Eye (tissue), 1 donor: ENCODE data around the gene BRD1.
A peak's percentile ranks its signal among the peaks of the same experiment; 100 is the strongest.
"Not testable (repeated sequence)": the region's sequence is repeated elsewhere in the genome, so short reads cannot be mapped to it uniquely, and the experiment has no call there.

ENCODE experiments used
- DNase-seq: peaks from one replicate; pipeline ENCODE4 v3.0.0-alpha.2; 2015

BRD1 gene

DNA sequence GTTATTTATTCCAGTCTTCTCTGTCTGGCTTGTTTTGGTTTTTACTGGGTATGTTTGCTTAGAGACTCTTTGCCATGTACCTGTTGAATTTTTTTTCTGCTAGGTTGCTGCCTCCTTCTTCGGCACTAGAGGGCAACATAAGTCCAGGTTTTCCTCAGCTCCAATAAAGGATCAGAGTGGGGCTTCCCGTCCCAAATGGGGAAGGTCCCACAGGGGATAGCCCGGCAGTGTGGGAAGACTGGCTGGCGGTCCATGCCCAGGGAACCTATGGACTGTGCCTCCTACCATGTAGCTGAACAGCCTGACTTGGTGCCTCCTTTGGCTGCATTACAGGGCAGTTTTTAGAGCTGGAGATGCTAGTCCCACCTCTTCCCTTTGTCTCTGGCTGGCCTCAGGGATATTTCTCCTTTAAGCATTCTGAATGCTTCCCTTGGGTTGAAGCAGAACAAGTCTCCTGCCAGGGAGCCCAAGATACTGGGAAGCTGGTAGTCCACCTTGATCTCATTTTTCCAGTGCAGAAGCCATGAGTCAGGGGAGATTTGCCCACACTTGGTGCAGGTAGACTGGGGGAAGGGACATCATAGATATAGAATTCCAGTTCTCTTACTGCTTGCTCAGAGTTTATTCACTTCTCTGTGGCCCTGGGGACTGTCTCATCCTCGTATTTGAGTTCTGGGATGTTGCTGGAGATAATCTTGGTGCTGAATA is 60.2 kb downstream of the BRD1 start:
- peak; percentile 76 for DNase-seq

DNA sequence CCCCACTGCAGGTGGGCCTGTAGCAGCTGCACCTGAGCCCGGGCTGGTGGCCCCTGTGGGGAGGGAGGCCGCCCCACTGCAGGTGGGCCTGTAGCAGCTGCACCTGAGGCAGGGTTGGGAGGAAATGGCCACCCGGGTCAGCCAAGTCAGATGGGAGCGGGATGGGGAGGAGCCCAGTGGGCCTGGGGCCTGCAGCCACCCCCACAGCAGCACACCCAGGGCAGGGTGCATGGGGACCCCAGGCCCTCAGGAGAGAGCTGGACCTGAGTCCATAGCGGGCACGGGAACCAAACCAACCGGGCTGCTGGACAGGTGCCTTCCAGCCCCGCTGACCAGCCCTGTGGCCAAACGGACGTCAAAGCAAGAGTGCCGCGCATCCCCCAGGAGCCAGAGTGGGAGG is 61.7 kb downstream of the BRD1 start:
- no peak for DNase-seq

DNA sequence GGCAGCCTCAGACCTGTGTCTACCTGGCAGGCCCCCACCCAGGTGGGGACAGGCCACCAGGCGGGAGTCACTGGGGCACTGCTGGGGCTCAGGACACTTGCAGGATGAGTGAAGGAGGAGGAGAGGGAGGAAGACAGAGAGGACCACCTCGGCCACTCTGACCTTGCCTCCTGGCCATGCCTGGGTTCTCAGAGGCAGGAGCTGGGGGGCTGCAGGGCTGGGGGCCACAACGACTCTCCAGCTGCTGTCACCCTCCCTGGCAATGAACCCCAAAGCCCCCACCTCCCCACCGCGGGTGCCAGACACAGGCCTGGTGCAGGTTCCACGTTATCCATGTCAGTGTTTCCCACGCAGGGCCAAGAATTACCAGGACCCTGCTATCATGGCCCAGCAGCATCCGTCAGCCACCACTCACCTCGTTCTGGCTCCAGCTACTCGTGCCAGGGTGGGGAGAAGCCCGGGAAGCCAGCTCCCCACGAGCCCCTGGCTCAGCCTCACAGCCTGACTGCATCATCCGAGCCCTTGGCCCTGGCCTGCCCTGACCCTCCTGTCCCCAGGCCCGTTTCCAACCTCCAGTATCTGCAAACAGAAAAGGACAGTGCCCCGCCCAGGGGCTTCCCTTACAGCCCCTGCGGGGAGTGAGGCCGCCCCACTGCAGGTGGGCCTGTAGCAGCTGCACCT is 62.4 kb downstream of the BRD1 start:
- no peak for DNase-seq

DNA sequence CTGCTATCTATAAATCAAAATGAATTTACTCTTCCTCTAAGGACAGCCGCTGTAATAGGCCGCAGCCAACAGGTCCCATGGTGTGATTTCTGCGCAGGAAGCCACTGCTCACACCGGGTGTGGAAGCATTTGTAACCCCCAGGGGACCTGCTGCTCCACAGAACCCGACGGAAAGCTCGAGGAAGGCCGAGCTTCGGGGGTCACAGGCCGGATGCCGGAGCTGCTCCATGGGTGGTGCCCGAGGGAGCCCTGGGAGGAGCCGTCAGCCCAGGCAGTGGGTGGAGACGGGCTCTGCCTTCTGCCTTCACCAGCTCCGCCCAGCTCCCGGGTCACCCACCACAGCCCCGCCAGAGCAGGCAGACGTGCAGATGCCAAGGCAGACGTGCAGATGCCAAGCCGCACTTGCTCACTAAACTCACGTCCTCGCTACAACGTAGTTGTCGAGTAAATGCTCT is 63.5 kb downstream of the BRD1 start:
- no peak for DNase-seq

DNA sequence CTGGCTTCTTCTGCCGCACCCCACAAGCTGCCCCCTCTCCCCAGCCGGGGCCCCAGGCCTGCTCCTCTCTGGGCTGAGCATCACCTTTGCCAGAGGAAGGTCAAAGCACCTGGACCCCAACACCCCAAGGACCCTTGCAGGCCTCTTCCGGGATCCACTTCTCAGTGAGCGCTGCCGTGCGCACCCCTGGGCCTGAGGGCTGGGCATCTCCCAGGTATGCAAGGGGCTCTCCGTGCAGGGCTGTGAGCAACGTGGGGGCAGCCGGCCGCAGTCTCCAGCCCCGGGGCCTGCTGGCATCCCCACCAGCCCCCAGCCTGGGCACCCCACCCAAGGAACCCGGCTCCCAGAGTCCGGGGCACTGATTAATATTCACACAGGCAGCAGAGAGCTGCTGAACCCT is 64.0 kb downstream of the BRD1 start:
- no peak for DNase-seq

DNA sequence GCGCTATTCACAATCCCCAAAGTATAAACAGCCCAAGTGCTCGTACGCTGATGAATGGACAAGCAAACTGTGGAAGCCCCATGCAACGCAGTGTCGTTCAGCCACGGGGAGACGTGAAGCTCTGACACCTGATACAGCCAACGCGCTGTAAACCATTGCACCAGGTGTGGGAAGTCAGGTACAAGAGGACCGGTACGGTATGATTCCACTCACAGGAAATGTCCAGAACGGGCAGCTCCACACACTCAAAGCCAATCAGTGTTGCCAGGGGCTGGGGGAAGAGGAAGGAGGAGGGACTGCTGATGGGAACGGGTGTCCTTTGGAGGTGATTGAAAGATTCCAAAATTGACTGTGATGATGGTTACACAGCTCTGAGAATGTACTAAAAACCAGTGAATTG is 64.5 kb downstream of the BRD1 start:
- no peak for DNase-seq

DNA sequence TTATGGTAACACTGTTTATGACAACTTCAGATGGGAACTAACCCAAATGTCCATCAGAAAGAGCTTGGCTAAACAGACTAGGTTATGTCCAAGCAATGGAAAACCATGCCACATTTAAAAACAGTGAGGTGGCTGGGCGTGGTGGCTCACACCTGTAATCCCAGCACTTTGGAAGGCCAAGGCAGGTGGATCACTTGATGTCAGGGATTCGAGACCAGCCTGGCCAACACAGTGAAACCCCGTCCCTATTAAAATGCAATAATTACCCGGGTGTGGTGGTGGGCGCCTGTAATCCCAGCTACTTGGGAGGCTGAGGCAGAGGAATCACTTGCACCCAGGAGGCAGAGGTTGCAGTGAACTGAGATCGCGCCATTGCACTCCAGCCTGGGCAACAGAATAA is 65.1 kb downstream of the BRD1 start:
- not testable (repeated sequence) for DNase-seq

DNA sequence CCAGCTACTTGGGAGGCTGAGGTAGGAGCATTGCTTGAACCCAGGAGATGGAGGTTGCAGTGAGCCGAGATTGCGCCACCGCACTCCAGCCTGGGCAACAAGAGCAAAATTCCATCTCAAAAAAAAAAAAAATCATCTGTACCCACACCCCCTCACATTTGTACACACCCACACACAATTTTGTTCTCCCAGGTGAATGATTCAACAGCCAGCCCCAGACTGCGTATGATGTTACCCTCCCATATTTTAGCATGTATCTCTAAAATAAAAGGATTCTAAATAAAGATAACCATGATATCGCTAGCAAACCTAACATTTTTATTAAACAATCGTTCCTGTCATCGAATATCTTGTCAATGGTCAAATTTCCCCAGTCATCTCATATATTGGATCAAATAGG is 65.8 kb downstream of the BRD1 start:
- DNase-seq, result no peak

DNA sequence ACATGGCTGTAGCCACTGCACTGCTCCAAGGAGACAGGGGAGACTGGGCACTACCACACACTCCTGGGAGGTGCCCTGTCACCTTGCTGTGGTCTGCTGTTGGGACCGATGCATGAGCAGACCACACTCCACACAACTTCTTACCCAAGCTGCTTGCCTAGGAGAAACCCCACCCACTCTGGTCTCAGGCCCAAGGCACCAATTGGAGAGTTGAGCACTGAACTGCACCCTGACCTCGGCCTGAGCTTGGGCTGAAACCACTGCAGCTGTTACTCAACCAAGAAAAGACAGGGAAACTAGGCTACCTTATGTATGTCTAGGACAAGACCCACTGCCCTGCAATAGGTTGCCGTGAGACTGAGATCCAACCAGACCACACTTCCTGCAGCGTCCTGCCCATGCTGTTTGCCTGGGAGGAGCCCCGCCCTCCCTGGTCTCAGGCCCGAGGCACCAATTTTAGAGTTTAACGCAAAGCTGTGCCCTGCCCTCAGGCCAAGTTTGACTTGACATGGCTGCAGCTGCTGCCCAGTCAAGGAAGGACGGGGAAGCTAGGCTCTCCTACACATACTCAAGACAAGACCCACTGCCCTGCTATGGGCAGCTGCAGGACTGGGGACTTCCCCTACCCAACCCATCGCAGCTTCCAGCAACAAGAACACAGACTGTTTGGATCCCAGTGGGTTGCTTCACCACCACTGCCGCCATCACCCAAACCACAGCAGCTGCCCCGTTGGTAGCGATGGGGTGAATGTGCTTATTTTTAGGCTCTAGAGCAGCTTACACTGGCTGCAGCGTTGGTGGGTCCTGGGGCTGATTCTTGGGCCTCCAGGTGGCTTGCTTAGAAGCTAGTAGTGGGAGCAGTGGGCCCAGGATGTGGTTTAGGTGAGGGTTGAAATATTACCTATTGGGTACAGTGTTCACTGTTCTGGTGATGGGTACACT is 66.8 kb downstream of the BRD1 start:
- DNase-seq, result no peak

DNA sequence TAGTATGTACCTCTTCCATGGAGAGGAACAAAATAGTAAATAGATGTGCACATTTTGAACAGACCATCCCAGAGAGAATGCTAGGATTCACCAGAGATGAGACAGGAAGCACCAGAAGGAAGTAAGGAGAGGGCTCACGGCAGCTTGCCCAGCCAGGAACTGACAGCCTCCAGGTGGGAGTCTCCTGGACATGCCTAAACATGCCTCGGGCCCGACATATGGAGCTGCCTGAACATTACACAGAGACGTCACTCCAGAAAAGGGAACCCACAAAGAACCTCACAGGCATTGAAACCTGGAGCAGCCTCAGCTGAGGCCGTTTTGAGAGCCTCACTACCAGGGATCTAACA is 67.4 kb downstream of the BRD1 start:
- no peak for DNase-seq

DNA sequence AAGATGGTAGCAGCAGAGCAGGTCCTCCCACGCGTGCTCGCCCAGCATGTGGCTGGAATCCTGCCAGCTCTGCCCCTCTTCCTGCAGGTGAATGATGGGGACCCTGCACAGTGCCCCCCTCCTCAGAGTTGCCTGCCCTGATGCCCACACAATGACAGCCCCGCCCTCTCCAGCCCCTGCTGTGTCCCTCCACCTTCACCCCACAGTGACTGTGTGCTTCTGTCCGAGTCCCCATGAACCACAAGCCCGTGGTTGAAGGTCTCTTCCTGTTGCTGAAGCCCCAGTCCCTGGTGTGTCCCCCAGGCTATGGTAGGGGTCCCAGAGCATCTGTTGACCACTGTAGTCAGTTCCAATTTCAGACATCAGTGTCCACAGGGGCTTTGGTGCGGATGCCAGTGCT is 71.0 kb downstream of the BRD1 start:
- DNase-seq, result no peak

DNA sequence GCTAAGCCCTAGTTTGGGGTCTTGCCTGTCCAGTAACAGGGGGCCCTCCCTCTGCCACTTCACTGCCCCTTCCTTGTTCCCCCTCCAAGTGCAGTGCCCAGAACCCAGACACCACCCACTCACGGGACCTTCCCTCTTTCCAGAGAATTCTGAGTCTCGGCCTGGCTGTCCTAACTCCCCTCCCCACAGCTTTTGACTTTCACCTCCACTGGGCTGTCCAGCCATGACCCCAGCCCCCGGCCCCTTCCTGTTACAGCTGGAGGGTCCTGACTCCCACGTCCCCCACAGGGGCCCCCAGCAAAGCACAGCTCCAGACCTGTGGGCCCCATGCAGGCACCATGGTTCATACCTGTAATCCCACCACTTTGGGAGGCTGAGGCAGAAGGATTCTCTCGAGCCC is 71.5 kb downstream of the BRD1 start:
- DNase-seq, result no peak

DNA sequence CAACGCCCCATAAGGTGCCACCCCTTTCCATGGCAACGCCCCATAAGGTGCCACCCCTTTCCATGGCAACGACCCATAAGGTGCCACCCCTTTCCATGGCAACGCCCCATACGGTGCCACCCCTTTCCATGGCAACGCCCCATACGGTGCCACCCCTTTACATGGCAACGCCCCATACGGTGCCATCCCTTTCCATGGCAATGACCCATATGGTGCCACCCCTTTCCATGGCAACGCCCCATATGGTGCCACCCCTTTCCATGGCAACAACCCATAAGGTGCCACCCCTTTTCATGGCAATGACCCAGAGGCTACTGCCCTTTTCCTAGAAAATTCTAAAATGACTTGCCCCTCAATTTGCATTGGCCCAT is 72.1 kb downstream of the BRD1 start:
- DNase-seq, result no peak

DNA sequence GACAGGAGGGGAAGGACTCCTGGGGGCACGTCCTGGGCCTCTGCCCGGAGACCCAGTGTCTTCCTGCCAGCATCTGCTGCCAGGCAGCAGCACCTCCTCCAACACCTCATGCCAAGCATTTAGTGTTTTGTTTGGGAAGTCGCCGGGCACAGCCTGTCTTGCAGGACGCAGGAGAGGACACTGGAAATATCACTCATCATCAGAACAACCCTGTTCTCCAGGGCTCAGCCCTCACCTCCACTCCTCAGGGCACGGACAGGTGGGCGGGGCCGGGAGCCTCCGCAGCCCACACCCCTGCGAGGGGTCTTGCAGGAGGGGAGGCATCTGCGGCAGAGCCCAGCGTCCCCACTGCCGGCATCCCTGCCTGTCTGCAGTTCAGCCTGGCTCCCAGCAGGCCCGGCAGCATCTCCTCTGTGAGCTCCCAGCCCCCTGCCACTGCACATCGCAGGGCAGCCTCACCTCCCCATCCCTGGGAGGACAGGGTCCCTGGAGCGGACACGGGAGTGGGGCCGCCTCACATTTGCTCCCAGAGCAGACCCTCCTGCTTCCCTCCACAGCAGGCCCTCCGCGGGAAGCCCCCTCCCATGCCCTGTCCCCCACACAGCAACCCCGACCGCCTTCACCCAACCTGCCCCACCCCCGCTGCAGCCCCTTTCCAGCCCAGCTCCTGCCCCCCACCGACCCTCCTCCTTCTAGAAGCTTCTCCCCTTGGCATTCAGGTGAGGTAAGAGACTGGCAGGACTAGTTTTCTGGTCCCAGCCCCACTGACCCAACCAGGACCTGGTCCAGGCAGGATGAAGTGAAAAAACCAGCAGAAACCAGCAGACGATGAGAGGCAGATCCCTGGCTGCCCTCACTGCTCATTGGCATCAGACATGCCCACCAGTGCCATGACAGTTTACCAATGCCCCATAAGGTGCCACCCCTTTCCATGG is 72.7 kb downstream of the BRD1 start:
- DNase-seq, result no peak

DNA sequence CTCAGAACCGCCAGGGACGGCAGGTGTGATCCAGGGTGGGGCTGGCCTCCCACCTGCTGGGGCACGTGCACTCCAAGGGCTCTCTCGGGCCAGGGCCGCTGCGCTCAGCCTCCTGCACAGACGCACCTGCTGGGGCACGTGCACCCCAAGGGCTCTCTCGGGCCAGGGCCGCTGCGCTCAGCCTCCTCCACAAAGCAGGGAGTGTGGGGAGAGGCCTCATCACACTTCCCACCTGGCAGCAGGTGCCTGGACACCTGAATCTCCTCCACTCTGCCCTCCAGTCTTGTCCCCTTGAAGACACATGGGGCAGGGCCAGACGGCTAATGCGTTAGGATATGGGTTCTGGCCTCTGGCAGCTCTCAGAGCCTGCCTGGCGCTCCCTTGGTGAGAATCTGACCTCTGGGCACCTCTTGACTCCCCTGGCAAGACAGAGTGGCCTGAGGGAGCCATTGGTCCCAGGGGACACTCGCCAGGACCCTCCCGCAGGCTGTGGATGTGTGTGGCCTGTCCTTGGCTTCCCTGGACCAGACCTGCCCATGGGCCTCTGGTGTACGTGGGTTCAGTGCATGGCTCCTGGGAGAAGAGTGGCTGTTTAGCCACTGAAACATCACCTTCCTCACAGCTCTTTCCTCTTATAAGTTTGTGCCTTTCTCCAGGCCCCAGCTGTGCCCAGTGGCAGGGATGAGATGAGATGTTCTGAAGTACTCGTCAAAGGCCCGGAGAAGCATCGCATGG is 73.5 kb downstream of the BRD1 start:
- no peak for DNase-seq

DNA sequence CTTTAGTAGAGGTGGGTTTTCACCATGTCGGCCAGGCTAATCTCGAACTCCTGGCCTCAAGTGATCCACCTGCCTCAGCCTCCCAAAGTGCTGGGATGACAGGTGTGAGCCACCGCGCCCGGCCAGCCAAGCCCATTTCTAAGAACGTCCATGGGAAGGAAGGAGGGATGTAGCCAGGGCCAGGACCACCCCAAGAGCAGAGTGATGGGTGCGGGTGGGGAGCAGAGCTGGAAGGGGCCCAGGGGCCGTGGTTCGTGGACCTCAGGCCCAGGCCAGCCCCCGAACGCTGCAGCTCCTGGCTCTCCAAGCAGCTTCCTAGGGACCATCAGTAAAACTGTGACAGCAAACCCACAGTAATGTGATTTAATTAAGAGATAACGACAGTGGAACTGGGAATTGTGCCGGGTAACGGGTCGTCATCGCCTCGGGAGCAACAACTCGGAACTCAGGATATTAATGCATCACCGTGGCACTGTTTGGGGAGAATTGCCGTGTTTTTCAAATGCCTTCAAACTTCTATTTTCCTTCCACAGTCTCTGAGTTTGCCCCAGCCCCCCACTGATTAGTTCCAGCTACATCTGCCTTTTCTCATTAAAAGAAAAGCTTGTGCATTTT is 74.3 kb downstream of the BRD1 start:
- no peak for DNase-seq

DNA sequence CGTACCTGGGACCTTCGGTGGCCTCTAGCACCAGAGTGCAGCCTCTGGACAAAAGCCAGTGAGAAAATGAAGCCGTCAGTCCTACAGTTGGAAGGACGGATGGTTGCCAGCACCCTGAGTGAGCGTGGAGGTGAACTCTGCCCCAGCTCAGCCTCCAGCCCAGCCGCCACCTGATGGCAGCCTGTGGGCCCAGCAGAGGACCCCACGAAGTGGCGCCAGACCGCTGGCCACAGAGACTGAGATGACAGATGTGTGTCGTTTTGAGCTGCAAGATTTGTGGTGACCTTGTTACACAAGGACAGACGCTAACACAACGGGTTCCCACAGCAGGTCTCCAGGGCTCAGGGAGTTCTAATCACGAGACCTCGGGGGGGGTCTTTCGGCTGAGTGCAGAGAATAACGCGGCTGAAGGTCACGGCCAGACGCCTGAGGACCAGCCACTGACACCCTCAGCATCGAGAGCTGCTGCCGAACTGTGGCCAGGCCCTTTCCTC is 75.0 kb downstream of the BRD1 start:
- DNase-seq, result peak; percentile 46

DNA sequence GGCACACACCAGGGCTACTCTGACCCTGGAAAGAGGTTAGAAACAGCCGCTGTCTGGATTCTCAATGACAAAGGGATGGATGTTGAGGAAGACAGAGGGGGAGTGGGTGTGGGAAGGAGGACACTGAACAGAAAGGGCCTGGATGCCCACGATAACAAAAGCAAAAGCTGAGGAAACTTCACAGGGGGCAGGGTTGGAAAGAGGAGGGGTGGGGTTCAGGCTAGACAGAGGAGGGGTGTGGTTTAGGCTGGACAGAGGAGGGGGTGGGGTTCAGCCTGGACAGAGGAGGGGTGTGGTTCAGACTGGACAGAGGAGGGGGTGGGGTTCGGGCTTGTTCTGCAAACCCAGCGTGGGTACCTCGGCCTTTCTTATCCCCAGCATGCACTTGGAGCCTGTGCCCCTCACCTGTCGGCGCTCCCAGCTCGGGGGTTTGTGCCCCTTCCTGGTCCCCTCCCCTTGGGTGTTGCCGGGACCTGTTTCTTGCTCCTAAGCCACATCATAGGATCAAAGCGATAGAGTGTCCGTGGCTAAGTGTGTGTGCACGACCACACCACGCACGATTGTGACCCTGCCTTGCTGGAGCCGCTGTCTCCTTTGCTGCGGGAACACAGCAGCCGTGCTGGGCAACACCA is 75.6 kb downstream of the BRD1 start:
- no peak for DNase-seq

DNA sequence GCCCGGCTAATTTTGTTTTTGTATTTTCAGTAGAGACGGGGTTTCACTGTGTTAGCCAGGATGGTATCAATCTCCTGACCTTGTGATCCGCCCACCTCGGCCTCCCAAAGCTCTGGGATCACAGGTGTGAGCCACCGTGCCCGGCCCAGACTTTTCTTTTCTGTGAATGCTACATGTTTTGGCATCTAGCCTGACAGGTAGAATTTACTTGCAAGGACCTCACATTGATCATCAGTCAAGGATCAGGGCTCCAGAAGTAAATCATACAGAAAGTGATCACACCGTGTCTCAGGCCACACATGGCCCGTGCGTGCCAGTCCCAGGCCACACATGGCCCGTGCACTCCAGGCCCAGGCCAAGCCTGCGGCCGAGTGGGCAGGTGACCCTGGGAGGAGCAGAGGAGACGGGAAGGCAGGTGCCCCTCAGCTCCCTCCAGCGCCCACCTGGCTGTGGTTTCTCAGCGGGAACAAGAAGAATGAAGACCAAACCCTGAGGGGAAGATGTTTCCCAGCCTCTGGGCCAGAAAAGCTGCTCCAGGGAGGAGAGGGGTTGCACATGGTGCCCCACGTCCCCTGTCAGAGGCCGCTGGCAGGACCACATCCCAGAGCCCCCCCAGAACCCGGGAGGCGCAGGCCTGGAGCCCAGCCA is 76.2 kb downstream of the BRD1 start:
- DNase-seq, result no peak

DNA sequence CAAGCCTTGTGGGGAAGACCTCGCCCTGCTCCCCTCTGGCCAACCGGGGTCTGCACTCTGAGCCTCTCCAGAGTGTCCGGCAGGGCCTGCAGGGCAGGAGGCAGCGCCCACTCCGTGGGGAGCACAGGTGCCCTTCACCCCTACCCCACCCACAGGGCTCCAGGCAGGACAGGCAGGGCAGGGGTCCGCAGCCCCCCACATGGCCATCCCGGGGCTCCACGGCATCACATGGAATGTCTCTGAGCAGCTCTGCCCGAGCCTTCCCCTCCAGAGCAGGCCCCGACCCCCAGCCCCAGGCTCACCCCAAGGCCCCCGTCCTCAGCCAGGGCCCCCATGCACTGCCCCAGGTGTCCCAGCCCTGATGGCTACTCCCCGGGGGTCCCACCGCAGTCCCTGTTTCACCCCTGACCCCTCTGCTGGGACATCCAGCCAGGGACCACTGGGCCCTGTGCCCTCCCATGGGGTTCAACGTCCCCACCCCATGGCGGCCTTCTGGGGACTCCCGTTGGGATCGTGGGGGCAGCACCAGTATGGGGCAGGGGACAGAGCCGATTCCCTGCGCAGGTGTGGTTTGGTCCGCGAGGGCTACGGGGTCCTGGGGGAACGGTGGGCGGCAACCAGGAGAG is 77.7 kb downstream of the BRD1 start:
- DNase-seq, result no peak
